Panc1 (cell line): Measurements from ENCODE around the gene PCBP2. TPM values are rescaled to one million over a fixed set of nuclear protein-coding genes. Genes with fewer than 3 reads are reported as not detected.

Experiments used
- ATAC-seq: fragments of 200-7000 bp; cut with Tn5 transposase; 2 replicates; pipeline ENCODE4 v1.9.1; 2020; ENCODE audit warnings: mild to moderate bottlenecking, moderate library complexity
- BruUV-seq: library from RNA; stranded (reverse); fragments of 400-500 nt; replicated peaks from 2 replicates; lab custom pipeline; 2021; lab: Mats Ljungman, UMichigan
- CTCF ChIA-PET: fragments of 300-600 bp; sonication (Branson Sonifier 250); formaldehyde crosslinking; loops from one replicate; lab custom pipeline; 2022; ENCODE audit warnings: antibody characterized with exemption; lab: Charles Lee
- POLR2A ChIA-PET: fragments of 300-600 bp; sonication (Branson Sonifier 250); formaldehyde crosslinking; loops from one replicate; lab custom pipeline; 2022; ENCODE audit warnings: antibody characterized with exemption; lab: Charles Lee
- DNase-seq: peaks from one replicate; pipeline ENCODE4 v3.0.0-alpha.2; 2010; ENCODE audit warnings: low read depth, low spot score
- H3K27ac ChIP-seq: 2 replicates; pipeline ENCODE4 v1.5.1; 2011; ENCODE audit warnings: mild to moderate bottlenecking, low read length, inconsistent platforms
- H3K27me3 ChIP-seq: fragments of 200-500 bp; sonication (Bioruptor generic); 2 replicates; pipeline ENCODE4 v1.6.0; 2014; ENCODE audit warnings: low read length, inconsistent platforms; ENCODE audit not compliant: control insufficient read depth, insufficient read depth
- H3K36me3 ChIP-seq: fragments of 200-500 bp; sonication (Bioruptor generic); 2 replicates; pipeline ENCODE4 v1.5.1; 2014; ENCODE audit warnings: inconsistent platforms, mild to moderate bottlenecking, low read length, moderate library complexity; ENCODE audit not compliant: control insufficient read depth, insufficient read depth
- H3K4me1 ChIP-seq: 2 replicates; pipeline ENCODE4 v1.5.1; 2011; ENCODE audit warnings: inconsistent platforms, mild to moderate bottlenecking, low read length, moderate library complexity; ENCODE audit not compliant: control insufficient read depth, insufficient read depth
- H3K4me3 ChIP-seq, 2 experiments: 2 replicates each; pipeline ENCODE4 v1.5.1; 2011 to 2012; ENCODE audit warnings: low read depth in 2 of 2, low read length in 2 of 2, mild to moderate bottlenecking in 2 of 2, inconsistent platforms in 1 of 2, moderate library complexity in 1 of 2
- H3K9me3 ChIP-seq: fragments of 200-500 bp; sonication (Bioruptor generic); 2 replicates; pipeline ENCODE4 v1.5.1; 2014; ENCODE audit warnings: low read depth, mild to moderate bottlenecking, inconsistent platforms, low read length, moderate library complexity; ENCODE audit not compliant: control insufficient read depth, insufficient read depth
- CTCF ChIP-seq: fragments of 450-650 bp; IDR thresholded peaks from 2 replicates; pipeline ENCODE4 v1.5.1; 2017; ENCODE audit warnings: mild to moderate bottlenecking
- POLR2AphosphoS5 ChIP-seq: IDR thresholded peaks from 2 replicates; pipeline ENCODE4 v1.6.1; 2012; ENCODE audit warnings: mild to moderate bottlenecking, low read depth, low read length, moderate library complexity
- REST ChIP-seq, 2 experiments: IDR thresholded peaks; 2 replicates each; pipeline ENCODE4 v1.6.1; 2011 to 2012; ENCODE audit warnings: low read depth in 2 of 2, control low read depth in 1 of 2, low read length in 1 of 2, mild to moderate bottlenecking in 1 of 2, moderate library complexity in 1 of 2; ENCODE audit not compliant: insufficient read depth in 1 of 2
- SIN3A ChIP-seq: IDR thresholded peaks from 2 replicates; pipeline ENCODE4 v1.6.1; 2012; ENCODE audit warnings: low read depth, mild to moderate bottlenecking, low read length, moderate library complexity, borderline replicate concordance; ENCODE audit not compliant: insufficient read depth
- TCF7L2 ChIP-seq: IDR thresholded peaks from 2 replicates; pipeline ENCODE4 v1.6.1; 2011; ENCODE audit warnings: mild to moderate bottlenecking, low read depth, low read length, inconsistent platforms
- in situ Hi-C: cut with HindIII; loops from 2 replicates; pipeline ENCODE4 v1.10.0; 2016; ENCODE audit warnings: low sequenced_read_pairs, low pct_unique_long_range_greater_than_20kb
- intact Hi-C: fragments of 100-400 bp; cut with micrococcal nuclease; formaldehyde crosslinking; loops from one replicate; pipeline ENCODE4 v1.10.0; 2022; ENCODE audit not compliant: unreplicated experiment
- total RNA-seq: library from RNA; stranded (reverse); gene quantifications from one replicate; pipeline ENCODE4 v1.2.1, GENCODE V29; 2021; ENCODE audit not compliant: unreplicated experiment

The PCBP2 gene
- total RNA-seq, 1 experiment from 2014 or later: 836 TPM

DNA sequence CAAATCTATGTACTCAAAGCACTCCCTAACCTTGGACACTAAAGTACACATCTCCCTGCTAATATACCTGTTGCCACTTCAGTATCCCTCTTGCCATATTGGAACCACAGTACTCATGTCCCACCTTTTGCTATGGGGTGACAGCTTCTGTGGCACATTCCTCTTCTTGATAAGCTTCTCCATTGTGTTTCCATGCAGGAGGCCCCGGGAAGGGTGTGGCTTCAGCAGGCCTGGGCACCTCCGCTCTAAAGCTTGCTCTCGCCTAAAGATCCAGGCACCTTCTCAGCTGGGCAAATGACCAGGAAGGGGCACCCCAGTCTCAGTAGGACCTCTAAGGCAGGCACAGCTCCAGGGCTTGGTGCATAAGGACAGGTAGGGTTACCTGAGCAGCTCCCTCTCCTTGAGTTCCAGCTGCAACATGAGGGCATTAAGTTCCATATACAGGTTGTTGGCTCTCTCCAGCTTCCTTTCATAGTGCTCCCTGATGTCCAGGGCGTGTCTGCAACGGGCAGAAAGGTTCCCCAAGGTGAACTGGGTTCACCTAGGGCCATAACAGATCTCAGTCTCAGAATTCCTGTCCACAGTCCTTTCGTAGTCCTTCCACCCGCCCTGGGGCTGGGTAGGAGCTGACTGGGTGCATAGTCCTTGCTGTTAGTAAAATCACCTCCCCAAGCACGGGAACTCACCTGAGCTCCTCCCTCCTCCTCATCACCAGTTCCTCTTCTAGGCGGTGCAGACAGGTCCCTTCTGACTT, 31.5 kb downstream of the PCBP2 start:
- Histone ChIP-seq H3K9me3 (no peaks in the 10 kb centered on the region), H3K4me1 (peaks cover 15% of the 10 kb centered on the region), H3K36me3 (peaks cover 26% of the 10 kb centered on the region), H3K4me3 (no peak overlapping the region), H3K27ac (no peak overlapping the region; the same call in 1 of the 2 replicates), H3K27me3 (no peaks in the 10 kb centered on the region)
- TF ChIP-seq TCF7L2: no peak
- no peak for TF ChIP-seq SIN3A
- no peak for TF ChIP-seq CTCF
- TF ChIP-seq POLR2AphosphoS5: peak; percentile 83
- intact Hi-C loops (no loop called here), in situ Hi-C loops (no loop called here)
- ChIA-PET POLR2A (interaction anchor here (0.6 to 2.1 kb wide), 2 partner anchors 15 to 18 kb away, joined by 3 to 6 read pairs; partner anchors contain the start of gene TARBP2), CTCF (no interaction called here)
- no peak for DNase-seq
- ATAC-seq: peak; percentile 9
- no TSS peak for BruUV-seq

GRCh38 chr12:53483979-53484377, 32.1 kb downstream of the PCBP2 start:
- ChIA-PET CTCF (no interaction called here), POLR2A (no interaction called here)
- no peak for TF ChIP-seq REST (IDR thresholded peaks at IDR 0.05; ENCODE audit: insufficient read depth in 1 of 2, low read depth in 2 of 2, low read length in 1 of 2)
- no peak for TF ChIP-seq TCF7L2
- no peak for TF ChIP-seq POLR2AphosphoS5
- no peak for TF ChIP-seq SIN3A
- no peak for TF ChIP-seq CTCF
- Histone ChIP-seq H3K27ac (no peak overlapping the region), H3K9me3 (no peaks in the 10 kb centered on the region), H3K36me3 (peaks cover 22% of the 10 kb centered on the region), H3K27me3 (no peaks in the 10 kb centered on the region), H3K4me1 (peaks cover 14% of the 10 kb centered on the region), H3K4me3 (no peak overlapping the region)
- BruUV-seq: no TSS peak
- peak; percentile 10; the same call in 1 of the 2 replicates for ATAC-seq
- intact Hi-C loops (no loop called here), in situ Hi-C loops (no loop called here)
- DNase-seq: no peak
